Amygdala (tissue), 56 donors: ENCODE data around the gene NLGN4X.

Experiments
- DNase-seq, 56 donors: peaks; one replicate each; lab custom pipeline; 2025; lab: John Stamatoyannopoulos, UW

Gene NLGN4X

DNA sequence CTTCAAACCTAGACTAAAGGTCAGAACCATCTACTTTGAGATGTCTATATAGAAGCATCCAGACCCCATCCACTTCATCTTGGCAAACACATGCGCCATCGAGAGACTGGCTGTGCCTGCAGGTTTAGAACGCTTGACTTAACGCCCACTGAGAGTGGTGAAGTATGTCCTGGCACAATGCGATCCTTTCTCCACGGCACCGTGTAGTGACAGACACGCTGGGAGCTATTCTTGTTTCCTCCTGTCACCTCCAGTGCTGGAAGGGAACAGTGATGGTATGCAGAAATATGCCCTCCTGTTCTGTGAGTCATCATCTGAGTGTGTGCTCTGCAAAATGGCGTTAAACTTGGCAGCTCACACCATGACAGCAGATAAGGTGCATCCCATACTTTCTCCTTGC is 330.2 kb downstream of the NLGN4X start:
- DNase-seq: peak in 1 of 56 donors; percentile 1

DNA sequence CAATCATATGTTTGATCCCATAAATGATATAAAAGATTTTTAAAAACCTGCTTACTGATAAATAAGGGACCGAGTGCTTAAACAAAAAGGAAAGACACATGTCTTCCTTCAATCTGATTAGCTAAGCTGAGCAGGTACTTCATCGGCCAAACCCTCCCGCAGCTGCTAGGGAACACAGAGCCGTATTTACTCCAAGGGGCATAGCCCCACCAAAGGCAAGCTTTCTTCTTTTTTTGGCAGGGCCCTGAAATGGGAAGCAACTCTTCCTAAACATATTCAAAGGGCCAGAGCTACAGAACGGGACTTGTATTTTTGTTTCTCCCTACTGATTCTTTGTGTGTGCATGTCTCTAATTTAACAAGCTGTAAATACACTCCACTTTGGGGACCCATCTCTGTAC is 337.3 kb downstream of the NLGN4X start:
- DNase-seq: peak in 3 of 56 donors; percentile 1 to 9 (median 5)

DNA sequence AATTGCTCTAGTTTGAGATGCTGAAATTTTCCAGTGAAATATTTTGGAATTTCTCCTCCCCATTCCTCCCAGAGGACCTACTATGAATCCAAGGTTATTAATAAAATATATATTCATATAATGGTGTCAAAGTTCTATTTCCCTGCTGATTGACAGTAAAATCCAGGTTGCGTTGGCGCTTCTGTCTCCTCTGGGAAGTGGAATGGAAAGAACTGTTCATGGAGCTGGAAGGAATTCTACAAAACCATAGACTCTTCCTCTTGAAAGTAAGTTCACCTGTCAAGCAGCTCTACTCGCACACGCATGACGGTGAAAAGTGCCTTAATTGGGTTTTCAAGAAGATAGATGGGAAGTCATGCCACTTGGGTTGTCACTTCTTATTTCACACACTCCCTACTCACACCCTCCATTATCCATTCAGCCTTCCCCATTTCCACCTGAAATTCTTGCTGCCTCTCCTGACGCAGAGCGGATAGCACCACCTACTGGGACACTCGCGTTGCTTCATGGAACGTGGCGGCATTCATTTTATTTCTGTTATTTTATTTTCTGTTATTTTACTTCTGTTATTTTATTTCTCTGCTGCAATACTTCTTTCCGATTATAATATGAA is 351.6 kb downstream of the NLGN4X start:
- DNase-seq: peak in 3 of 56 donors; percentile 2 to 10 (median 2)

DNA sequence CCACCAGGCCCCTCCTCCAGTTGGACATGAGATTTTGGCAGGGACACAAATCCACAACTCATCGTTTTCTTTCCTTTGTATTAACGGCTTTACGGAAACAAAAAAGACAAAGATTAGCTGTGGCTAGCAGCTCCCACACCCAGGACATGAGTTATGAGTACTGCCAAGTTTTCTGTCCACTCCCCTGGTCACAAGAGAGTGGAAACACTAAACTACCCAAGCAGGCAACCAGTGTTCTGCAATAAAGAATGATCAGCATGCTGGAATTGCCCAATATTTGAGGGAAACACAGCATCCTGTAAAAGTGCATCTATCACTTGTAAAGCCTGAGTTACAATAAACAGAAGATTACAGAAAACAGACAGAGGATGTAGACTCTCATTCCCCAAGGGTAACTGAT is 358.4 kb downstream of the NLGN4X start:
- DNase-seq: no peak

DNA sequence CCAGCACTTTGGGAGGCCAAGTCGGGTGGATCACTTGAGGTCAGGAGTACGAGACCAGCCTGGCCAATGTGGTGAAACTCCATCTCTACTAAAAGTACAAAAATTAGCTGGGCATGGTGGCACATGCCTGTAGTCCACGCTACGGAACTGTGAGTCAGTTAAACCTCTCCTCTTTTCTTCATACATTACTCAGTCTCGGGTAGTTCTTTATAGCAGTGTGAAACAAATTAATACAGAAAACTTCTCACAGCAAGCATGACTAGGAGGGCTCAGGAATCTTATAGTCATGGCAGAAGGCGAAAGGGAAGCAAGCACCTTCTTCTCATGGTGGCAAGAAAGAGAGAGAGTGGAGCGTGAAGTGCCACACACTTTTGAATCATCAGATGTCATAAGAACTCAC is 358.9 kb downstream of the NLGN4X start:
- DNase-seq: no peak

DNA sequence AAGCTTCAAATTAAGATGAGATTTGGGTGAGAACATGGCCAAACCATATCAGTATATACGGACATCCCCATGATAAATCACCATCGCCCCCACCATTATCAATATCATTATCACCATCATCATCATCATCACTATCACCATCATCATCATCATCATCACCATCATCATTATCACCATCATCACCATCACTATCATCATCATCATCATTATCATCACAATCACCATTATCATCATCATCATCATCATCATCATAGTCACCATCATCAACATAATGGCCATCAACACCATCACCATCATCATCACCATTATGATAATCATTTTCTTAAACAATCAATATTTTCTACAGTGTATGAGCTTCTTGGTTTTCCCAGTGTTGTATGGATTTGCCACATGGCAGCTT is 360.9 kb downstream of the NLGN4X start:
- no peak for DNase-seq

DNA sequence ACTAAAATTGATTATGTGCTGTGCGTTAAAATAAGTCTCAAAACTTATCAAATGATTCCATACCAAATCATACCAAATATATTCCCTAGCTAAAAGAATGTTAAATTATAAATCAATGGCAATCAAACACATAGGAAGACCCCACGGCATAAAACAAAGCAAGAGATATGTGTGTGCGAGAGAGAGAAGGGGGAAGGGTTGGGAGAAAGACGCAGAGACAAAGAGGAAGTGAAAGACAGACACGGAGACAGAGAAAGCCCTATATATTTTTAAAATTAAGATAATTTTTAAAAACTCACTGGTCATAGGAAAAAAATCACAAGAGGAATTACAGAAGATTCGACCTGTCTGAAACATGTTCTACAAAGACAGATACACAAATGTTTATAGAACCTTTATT is 371.4 kb downstream of the NLGN4X start:
- DNase-seq: no peak

DNA sequence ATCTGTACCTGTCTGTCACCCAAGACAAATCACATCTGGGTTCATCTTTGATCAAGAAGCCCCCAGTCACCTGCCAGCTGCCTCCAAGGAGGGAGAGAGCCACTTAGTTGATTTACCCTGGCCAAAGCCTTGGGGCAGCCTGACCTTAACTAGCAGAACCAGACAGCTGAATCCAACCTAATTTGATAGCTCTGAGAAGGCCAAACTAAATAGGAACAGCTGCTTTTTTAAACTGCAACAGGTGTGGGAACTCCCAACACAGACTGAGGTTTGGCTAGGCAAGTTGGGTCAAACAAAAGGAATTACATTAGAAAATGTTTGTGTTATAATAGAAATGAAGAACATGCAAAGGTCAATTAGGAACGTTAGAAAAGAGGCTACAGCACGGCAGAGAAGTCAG is 375.7 kb downstream of the NLGN4X start:
- no peak for DNase-seq

DNA sequence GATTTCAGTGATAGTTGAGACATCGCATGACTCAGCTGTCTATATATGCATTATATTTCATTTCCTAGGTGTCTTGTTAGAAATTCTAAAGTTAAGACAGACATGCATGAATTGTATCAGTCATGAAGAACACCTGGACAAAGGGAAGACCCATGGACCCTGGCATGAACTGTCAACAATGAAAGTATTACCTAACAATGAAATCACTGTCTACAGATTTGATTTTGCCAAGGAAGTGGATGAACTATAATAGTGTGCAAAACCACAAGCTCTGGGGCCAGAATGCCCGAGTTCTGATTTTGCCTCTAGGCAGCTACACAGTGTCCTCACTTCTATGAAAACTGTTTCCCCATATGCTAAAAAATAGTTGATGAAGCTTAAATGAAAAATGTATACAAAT is 386.1 kb downstream of the NLGN4X start:
- DNase-seq: no peak
